Panc1 (cell line): Measurements from ENCODE around the gene ARF1.

Experiments
- POLR2AphosphoS5 ChIP-seq: IDR thresholded peaks from 2 replicates; pipeline ENCODE4 v1.6.1; 2012; ENCODE audit warnings: mild to moderate bottlenecking, low read depth, low read length, moderate library complexity
- SIN3A ChIP-seq: IDR thresholded peaks from 2 replicates; pipeline ENCODE4 v1.6.1; 2012; ENCODE audit warnings: low read depth, mild to moderate bottlenecking, low read length, moderate library complexity, borderline replicate concordance; ENCODE audit not compliant: insufficient read depth
- TF ChIP-seq, protein P1 (sequence below): fragments of 450-650 bp; IDR thresholded peaks from 2 replicates; pipeline ENCODE4 v1.5.1; 2017; ENCODE audit warnings: mild to moderate bottlenecking

- TF ChIP-seq, protein P1, sequence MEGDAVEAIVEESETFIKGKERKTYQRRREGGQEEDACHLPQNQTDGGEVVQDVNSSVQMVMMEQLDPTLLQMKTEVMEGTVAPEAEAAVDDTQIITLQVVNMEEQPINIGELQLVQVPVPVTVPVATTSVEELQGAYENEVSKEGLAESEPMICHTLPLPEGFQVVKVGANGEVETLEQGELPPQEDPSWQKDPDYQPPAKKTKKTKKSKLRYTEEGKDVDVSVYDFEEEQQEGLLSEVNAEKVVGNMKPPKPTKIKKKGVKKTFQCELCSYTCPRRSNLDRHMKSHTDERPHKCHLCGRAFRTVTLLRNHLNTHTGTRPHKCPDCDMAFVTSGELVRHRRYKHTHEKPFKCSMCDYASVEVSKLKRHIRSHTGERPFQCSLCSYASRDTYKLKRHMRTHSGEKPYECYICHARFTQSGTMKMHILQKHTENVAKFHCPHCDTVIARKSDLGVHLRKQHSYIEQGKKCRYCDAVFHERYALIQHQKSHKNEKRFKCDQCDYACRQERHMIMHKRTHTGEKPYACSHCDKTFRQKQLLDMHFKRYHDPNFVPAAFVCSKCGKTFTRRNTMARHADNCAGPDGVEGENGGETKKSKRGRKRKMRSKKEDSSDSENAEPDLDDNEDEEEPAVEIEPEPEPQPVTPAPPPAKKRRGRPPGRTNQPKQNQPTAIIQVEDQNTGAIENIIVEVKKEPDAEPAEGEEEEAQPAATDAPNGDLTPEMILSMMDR = no peak
- no peak for TF ChIP-seq SIN3A
- TF ChIP-seq POLR2AphosphoS5 = no peak
Observed at GRCh38 chr1:228045871-228046270, 36.6 kb upstream of the ARF1 start.
